OCI-LY7 (cell line): ENCODE data around the gene SLAMF1. TPM values are rescaled to one million over a fixed set of nuclear protein-coding genes. Genes with fewer than 3 reads are reported as not detected.

Source experiments
- BruUV-seq: library from RNA; stranded (reverse); fragments of 400-500 nt; replicated peaks from 2 replicates; lab custom pipeline; 2021; lab: Mats Ljungman, UMichigan
- CTCF ChIA-PET: fragments of 300-600 bp; sonication (Branson Sonifier 250); formaldehyde crosslinking; loops from one replicate; lab custom pipeline; 2022; ENCODE audit warnings: antibody characterized with exemption; ENCODE audit not compliant: unreplicated experiment; lab: Charles Lee
- POLR2A ChIA-PET: fragments of 300-600 bp; sonication (Branson Sonifier 250); formaldehyde crosslinking; loops from one replicate; lab custom pipeline; 2022; ENCODE audit warnings: antibody characterized with exemption; lab: Charles Lee
- DNase-seq: peaks from one replicate; pipeline ENCODE4 v3.0.0-alpha.2; 2015; ENCODE audit warnings: low spot score
- H2AFZ ChIP-seq: fragments of 200-600 bp; sonication (generic), shearing (Covaris generic); 2 replicates; pipeline ENCODE4 v1.6.1; 2014; ENCODE audit warnings: mild to moderate bottlenecking, antibody characterized with exemption, low read length, moderate library complexity
- H3K27ac ChIP-seq: fragments of 200-600 bp; sonication (generic); 2 replicates; pipeline ENCODE4 v1.5.1; 2014; ENCODE audit warnings: mixed run types, low read depth, mild to moderate bottlenecking, moderate library complexity, low read length, inconsistent platforms; ENCODE audit not compliant: poor library complexity, severe bottlenecking
- H3K36me3 ChIP-seq: fragments of 200-600 bp; sonication (generic); 2 replicates; pipeline ENCODE4 v1.6.1; 2014; ENCODE audit warnings: mild to moderate bottlenecking, antibody characterized with exemption, low read length, moderate library complexity, mixed read lengths; ENCODE audit not compliant: insufficient read depth
- H3K4me1 ChIP-seq: fragments of 200-600 bp; sonication (generic); 2 replicates; pipeline ENCODE4 v1.5.1; 2014; ENCODE audit warnings: mild to moderate bottlenecking, low read length; ENCODE audit not compliant: insufficient read depth, poor library complexity, severe bottlenecking
- H3K4me2 ChIP-seq: fragments of 200-600 bp; sonication (generic); 2 replicates; pipeline ENCODE4 v1.6.1; 2014; ENCODE audit warnings: mild to moderate bottlenecking, low read length
- H3K4me3 ChIP-seq: fragments of 200-600 bp; sonication (generic); 2 replicates; pipeline ENCODE4 v1.5.1; 2014; ENCODE audit warnings: mild to moderate bottlenecking, low read depth, low read length; ENCODE audit not compliant: poor library complexity, severe bottlenecking
- H3K79me2 ChIP-seq: fragments of 200-600 bp; sonication (generic); 2 replicates; pipeline ENCODE4 v1.6.1; 2016; ENCODE audit warnings: low read depth, mild to moderate bottlenecking, low read length, moderate library complexity, mixed read lengths; ENCODE audit not compliant: insufficient read depth
- H3K9me2 ChIP-seq: fragments of 200-600 bp; sonication (generic); 2 replicates; pipeline ENCODE4 v1.6.1; 2016; ENCODE audit warnings: mild to moderate bottlenecking, low read length, mixed read lengths; ENCODE audit not compliant: insufficient read depth
- H3K9me3 ChIP-seq: fragments of 200-600 bp; sonication (generic); 2 replicates; pipeline ENCODE4 v1.6.1; 2014; ENCODE audit warnings: mild to moderate bottlenecking, mixed run types, low read length, mixed read lengths
- H4K20me1 ChIP-seq: fragments of 200-600 bp; sonication (generic); 2 replicates; pipeline ENCODE4 v1.6.1; 2014; ENCODE audit warnings: mild to moderate bottlenecking, antibody characterized with exemption, low read length, moderate library complexity, mixed read lengths; ENCODE audit not compliant: insufficient read depth
- CTCF ChIP-seq: fragments of 200-600 bp; sonication (generic); conservative IDR thresholded peaks from 2 replicates; pipeline ENCODE4 v1.5.1; 2014; ENCODE audit warnings: mild to moderate bottlenecking, antibody characterized with exemption, low read length, moderate library complexity, mixed read lengths
- EZH2phosphoT487 ChIP-seq: fragments of 200-600 bp; sonication (generic); IDR thresholded peaks from 2 replicates; pipeline ENCODE4 v1.6.1; 2018; ENCODE audit warnings: low read depth, borderline replicate concordance, mild to moderate bottlenecking, mixed run types, antibody characterized with exemption, low read length, moderate library complexity, mixed read lengths
- intact Hi-C: fragments of 100-400 bp; cut with micrococcal nuclease; formaldehyde crosslinking; loops from one replicate; pipeline ENCODE4 v1.10.0; 2022; ENCODE audit not compliant: unreplicated experiment
- total RNA-seq, 2 experiments: library from RNA; depleted of rRNA in 1 of 2; stranded (reverse); fragments of >200 nt in 1 of 2; shearing (Covaris generic) in 1 of 2; gene quantifications; 2 replicates each; pipeline ENCODE4 v1.2.3, GENCODE V29; 2014 to 2022

Gene SLAMF1
- total RNA-seq, 2 experiments from 2014 or later, result 0.32 to 0.72 TPM

GRCh38 chr1:160636076-160636475 lies 10.8 kb downstream of the SLAMF1 start:
- Histone ChIP-seq H3K27ac (no peak overlapping the region), H2AFZ (no peak overlapping the region), H3K4me2 (no peak overlapping the region), H3K79me2 (no peaks in the 10 kb centered on the region), H4K20me1 (no peaks in the 10 kb centered on the region), H3K9me3 (no peaks in the 10 kb centered on the region), H3K4me3 (no peak overlapping the region), H3K9me2 (no peaks in the 10 kb centered on the region), H3K36me3 (no peaks in the 10 kb centered on the region), H3K4me1 (peaks cover 29% of the 10 kb centered on the region)
- CTCF ChIA-PET, result no interaction called here
- no peak for DNase-seq
- TF ChIP-seq CTCF (no peak), EZH2phosphoT487 (no peak)
- POLR2A ChIA-PET, result interaction anchor here (0.7 to 0.8 kb wide), 2 partner anchors 17 to 37 kb away, joined by 4 to 6 read pairs; no protein-coding TSS in a partner anchor
- BruUV-seq, result no TSS peak
- intact Hi-C loops, result no loop called here

GRCh38 chr1:160634543-160635491 lies 12.0 kb downstream of the SLAMF1 start:
- DNase-seq, result no peak
- H2AFZ ChIP-seq, result no peak overlapping the region
- H3K79me2 ChIP-seq, result no peaks in the 10 kb centered on the region
- H3K9me3 ChIP-seq, result no peaks in the 10 kb centered on the region
- H3K36me3 ChIP-seq, result no peaks in the 10 kb centered on the region
- H3K27ac ChIP-seq, result no peak overlapping the region
- ChIA-PET POLR2A (interaction anchor here (0.7 to 0.8 kb wide), 2 partner anchors 19 to 38 kb away, joined by 4 to 6 read pairs; no protein-coding TSS in a partner anchor), CTCF (no interaction called here)
- H4K20me1 ChIP-seq, result no peaks in the 10 kb centered on the region
- H3K9me2 ChIP-seq, result no peaks in the 10 kb centered on the region
- H3K4me1 ChIP-seq, result peaks cover 34% of the 10 kb centered on the region
- H3K4me3 ChIP-seq, result no peak overlapping the region
- intact Hi-C loops, result no loop called here
- no peak for TF ChIP-seq EZH2phosphoT487
- no peak for TF ChIP-seq CTCF
- BruUV-seq, result no TSS peak
- no peak overlapping the region for H3K4me2 ChIP-seq
